ENCODE measurements around the gene CBX2.

The CBX2 gene

DNA sequence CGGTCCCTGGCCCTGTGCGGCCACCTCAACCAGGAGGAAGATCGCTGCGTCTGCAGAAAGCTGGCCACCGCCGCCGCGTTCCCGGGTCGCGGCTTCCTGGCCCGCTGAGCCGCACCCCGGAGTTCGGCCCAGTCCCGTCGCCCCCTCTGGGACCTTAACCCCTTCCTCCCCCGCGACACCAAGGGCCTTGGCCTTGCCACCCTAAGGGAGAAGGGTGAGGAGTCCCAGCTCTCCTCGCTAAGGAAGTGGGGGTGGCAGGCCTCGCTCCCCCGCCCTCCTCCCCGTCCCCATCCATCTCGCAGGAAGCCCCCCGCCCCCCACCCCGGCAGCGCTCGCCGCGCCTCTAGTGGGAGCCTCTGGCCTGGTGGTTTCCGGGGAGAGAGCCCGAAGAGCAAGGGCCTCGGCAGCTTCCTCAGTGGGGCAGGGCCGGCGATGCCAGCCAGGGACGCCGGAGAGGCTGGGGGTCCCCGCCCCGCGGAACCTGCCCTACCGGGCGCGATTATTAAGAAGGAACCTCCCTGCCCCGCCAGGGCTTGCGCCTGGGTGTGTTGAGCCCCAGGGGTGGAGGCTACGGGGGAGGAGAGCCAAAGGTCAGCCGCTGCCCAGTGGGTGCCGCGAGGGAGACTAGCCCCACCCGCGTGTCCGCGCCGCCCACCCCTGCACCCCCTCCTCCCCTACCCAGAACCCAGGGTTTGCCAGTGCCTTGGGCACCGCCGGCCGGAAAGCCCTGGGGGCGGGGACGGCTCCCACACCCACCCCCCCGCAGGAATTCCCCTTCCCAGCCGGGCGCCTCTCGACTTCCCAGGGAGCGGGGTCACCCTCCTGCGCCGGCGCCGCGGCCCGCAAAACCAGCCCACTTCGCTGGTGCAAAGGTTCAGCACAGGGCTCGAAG lies 54.5 kb downstream of the CBX2 start:
- H3K27me3 ChIP-seq (ENCODE audit: low read length): no peaks in the 10 kb centered on the region
- no peak overlapping the region for H3K4me2 ChIP-seq (ENCODE audit: low read depth, low read length, poor library complexity, severe bottlenecking)
- no peaks in the 10 kb centered on the region for H3K9me3 ChIP-seq (ENCODE audit: insufficient read depth, low read length)
- H3K9me2 ChIP-seq (replicated peaks; ENCODE audit: insufficient read depth, low read length): no peaks in the 10 kb centered on the region
- H4K20me1 ChIP-seq (ENCODE audit: low read depth, low read length): peaks cover 17% of the 10 kb centered on the region; the same call in 1 of the 2 replicates
- 0 out of 2 replicates have a peak, but pooled peaks cover 3% of the 10 kb centered on the region for H3K36me3 ChIP-seq (ENCODE audit: low read length)
- H3K79me2 ChIP-seq (ENCODE audit: insufficient read depth, low read length): peaks cover 12% of the 10 kb centered on the region
- H3K4me3 ChIP-seq (ENCODE audit: insufficient read depth, low read length, poor library complexity, severe bottlenecking): no peak overlapping the region
- H2AFZ ChIP-seq (ENCODE audit: low read depth, low read length, severe bottlenecking): no peak overlapping the region
- no peak overlapping the region for H3K27ac ChIP-seq (ENCODE audit: low read depth, low read length)
- peaks cover 5% of the 10 kb centered on the region for H3F3A ChIP-seq (ENCODE audit: insufficient read depth)
- TF ChIP-seq, protein P1, sequence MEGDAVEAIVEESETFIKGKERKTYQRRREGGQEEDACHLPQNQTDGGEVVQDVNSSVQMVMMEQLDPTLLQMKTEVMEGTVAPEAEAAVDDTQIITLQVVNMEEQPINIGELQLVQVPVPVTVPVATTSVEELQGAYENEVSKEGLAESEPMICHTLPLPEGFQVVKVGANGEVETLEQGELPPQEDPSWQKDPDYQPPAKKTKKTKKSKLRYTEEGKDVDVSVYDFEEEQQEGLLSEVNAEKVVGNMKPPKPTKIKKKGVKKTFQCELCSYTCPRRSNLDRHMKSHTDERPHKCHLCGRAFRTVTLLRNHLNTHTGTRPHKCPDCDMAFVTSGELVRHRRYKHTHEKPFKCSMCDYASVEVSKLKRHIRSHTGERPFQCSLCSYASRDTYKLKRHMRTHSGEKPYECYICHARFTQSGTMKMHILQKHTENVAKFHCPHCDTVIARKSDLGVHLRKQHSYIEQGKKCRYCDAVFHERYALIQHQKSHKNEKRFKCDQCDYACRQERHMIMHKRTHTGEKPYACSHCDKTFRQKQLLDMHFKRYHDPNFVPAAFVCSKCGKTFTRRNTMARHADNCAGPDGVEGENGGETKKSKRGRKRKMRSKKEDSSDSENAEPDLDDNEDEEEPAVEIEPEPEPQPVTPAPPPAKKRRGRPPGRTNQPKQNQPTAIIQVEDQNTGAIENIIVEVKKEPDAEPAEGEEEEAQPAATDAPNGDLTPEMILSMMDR (IDR thresholded peaks at IDR 0.05; ENCODE audit: insufficient read depth, low read length, poor library complexity, severe bottlenecking): no peak
- no peak for TF ChIP-seq EZH2phosphoT487 (conservative IDR thresholded peaks at IDR 0.05; ENCODE audit: low read length)
- no peak overlapping the region for H3K9ac ChIP-seq (ENCODE audit: low read length)

GRCh38 chr17:79833110-79833450 lies 55.1 kb downstream of the CBX2 start:
- Histone ChIP-seq H3K4me3 (ENCODE audit: insufficient read depth, low read length, poor library complexity, severe bottlenecking) (no peak overlapping the region), H3F3A (ENCODE audit: insufficient read depth) (peaks cover 10% of the 10 kb centered on the region), H3K9me3 (ENCODE audit: insufficient read depth, low read length) (no peaks in the 10 kb centered on the region), H3K27ac (ENCODE audit: low read depth, low read length) (no peak overlapping the region), H3K9ac (ENCODE audit: low read length) (no peak overlapping the region), H4K20me1 (ENCODE audit: low read depth, low read length) (peaks cover 17% of the 10 kb centered on the region; the same call in 1 of the 2 replicates), H3K27me3 (ENCODE audit: low read length) (no peaks in the 10 kb centered on the region), H3K9me2 (replicated peaks; ENCODE audit: insufficient read depth, low read length) (no peaks in the 10 kb centered on the region), H2AFZ (ENCODE audit: low read depth, low read length, severe bottlenecking) (no peak overlapping the region), H3K36me3 (ENCODE audit: low read length) (0 out of 2 replicates have a peak, but pooled peaks cover 3% of the 10 kb centered on the region), H3K79me2 (ENCODE audit: insufficient read depth, low read length) (peaks cover 18% of the 10 kb centered on the region), H3K4me2 (ENCODE audit: low read depth, low read length, poor library complexity, severe bottlenecking) (no peak overlapping the region)
- TF ChIP-seq EZH2phosphoT487 (conservative IDR thresholded peaks at IDR 0.05; ENCODE audit: low read length): no peak
- TF ChIP-seq, protein P1 (IDR thresholded peaks at IDR 0.05; ENCODE audit: insufficient read depth, low read length, poor library complexity, severe bottlenecking): no peak

DNA sequence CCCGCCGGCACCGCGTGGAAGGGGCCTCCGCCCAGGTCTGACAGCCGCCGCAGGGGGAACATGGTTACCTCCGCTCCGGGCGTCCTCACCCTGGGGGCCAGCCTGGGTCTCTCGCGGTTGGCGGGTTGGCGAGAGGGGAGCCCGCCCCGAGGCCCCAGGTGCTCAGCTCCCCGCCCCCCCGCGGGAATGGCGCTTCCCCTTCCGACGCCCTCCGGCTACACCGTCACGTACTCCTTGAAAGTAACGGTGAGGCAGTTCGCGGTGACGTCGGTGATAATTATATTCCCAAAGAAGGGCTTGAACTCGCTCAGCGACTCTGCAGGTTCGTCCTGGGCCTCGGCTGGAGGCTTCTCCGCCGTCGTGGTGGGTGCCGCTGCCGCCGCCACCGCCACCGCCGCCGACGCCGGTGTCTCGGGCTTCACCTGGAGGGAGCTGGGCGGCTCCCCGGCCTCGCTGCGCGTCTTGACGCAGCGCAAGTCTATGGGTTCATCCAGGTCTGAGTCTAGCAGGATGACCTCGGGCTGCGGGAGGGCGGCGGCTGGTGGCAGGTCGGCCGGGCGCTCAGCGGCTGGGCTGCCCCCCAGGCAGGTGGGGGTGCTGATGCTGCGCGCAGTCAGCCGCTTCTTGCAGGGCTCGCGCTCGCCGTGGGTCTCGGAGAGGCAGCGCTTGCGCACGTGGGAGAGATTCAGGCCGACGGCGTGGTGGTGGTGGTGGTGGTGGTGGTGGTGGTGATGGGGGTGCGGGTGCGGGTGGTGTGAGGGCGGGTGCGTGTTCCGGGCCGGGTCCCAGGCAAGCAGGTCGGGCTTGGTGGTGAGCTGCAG lies 56.0 kb downstream of the CBX2 start:
- H3K4me2 ChIP-seq (ENCODE audit: low read depth, low read length, poor library complexity, severe bottlenecking): no peak overlapping the region
- H3F3A ChIP-seq (ENCODE audit: insufficient read depth): peaks cover 14% of the 10 kb centered on the region
- H2AFZ ChIP-seq (ENCODE audit: low read depth, low read length, severe bottlenecking): no peak overlapping the region
- H3K36me3 ChIP-seq (ENCODE audit: low read length): 0 out of 2 replicates have a peak, but pooled peaks cover 3% of the 10 kb centered on the region
- no peaks in the 10 kb centered on the region for H3K9me3 ChIP-seq (ENCODE audit: insufficient read depth, low read length)
- H3K27me3 ChIP-seq (ENCODE audit: low read length): no peaks in the 10 kb centered on the region
- no peak overlapping the region for H3K9ac ChIP-seq (ENCODE audit: low read length)
- H3K79me2 ChIP-seq (ENCODE audit: insufficient read depth, low read length): peaks cover 23% of the 10 kb centered on the region
- no peaks in the 10 kb centered on the region for H3K9me2 ChIP-seq (replicated peaks; ENCODE audit: insufficient read depth, low read length)
- no peak overlapping the region for H3K4me3 ChIP-seq (ENCODE audit: insufficient read depth, low read length, poor library complexity, severe bottlenecking)
- no peak overlapping the region for H3K27ac ChIP-seq (ENCODE audit: low read depth, low read length)
- peaks cover 17% of the 10 kb centered on the region; the same call in 1 of the 2 replicates for H4K20me1 ChIP-seq (ENCODE audit: low read depth, low read length)
- TF ChIP-seq EZH2phosphoT487 (conservative IDR thresholded peaks at IDR 0.05; ENCODE audit: low read length): no peak
- TF ChIP-seq, protein P1 (IDR thresholded peaks at IDR 0.05; ENCODE audit: insufficient read depth, low read length, poor library complexity, severe bottlenecking): no peak

Measured in SU-DHL-6 (cell line).